NCI-H510A treated with DMSO at 0.1 percent for 48 hours (cell line): ENCODE results near the gene MTNR1A.

ENCODE experiments used
- DNase-seq: peaks from one replicate; lab custom pipeline; 2025; lab: John Stamatoyannopoulos, UW

MTNR1A gene

DNA sequence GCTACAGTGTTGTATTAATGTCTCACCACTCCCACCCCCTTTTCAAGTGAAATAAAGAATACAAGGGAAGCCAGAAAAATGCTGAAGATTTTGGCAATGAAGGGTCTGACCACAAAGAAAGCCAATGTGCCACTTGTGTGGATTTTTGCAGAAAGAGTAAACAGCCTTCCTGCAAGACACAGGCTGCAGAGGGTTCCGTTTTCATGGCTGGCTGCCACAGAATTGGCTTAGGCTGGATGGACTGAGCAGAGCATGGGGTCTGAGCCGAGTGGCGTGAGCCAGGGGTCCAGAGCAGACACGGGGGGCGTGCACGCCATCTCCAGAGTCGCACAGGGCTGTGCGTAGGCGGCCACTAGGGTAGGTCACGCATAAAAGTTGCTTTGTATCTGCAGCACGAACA is 69.2 kb downstream of the MTNR1A start:
- no peak for DNase-seq

DNA sequence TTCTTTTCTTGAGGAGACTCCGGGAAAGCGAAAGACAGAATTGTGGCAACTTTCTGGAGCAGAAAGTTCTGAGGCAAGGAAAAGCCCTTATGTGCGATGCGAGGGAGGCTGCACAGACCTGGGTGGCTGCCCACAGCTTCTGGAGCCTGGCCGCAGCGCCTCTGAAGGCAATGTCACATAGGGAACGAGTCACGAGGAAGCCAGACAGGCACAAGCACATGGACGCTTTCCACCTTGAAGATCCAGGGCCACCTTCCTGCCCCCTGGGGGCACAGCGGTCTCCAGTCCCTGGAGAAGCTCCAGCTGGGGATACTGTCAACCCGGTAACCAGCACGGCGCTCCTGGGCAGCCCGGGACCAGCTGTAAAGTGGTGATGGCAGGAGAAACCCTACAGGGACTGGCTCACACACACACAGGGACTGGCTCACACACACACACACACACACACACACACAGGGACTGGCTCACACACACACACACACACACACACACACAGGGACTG is 69.8 kb downstream of the MTNR1A start:
- DNase-seq: no peak

DNA sequence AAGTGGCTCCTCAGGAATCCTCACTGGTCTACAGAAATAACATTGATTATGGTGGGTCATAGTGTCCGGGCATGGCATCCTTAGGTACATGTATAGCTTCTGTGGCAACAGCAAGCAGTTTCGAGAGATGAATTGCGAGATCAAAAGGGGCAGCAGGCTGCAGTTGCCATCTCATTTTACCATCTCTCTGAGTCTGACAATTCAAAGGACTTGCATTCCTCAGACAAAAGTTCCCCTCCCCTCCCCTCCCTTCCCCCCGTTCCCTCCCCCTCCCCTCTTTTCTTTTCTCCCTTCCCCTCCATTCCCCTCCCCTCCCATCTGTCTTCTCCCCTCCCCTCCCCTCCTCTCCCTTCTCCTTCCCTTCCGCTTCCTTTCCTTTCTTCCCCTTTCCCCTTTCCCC is 70.2 kb downstream of the MTNR1A start:
- DNase-seq: no peak

GRCh38 chr4:186483656-186484055 is 71.7 kb downstream of the MTNR1A start:
- no peak for DNase-seq
